SK-N-MC (cell line): ENCODE data around the gene ITGAE.

Experiments
- DNase-seq: peaks from one replicate; pipeline ENCODE4 v3.0.0-alpha.2; 2011; ENCODE audit warnings: low read depth, low spot score
- H3K27ac ChIP-seq: fragments of 200-600 bp; sonication (generic); 2 replicates; pipeline ENCODE4 v1.5.1; 2016; ENCODE audit warnings: mixed run types
- H3K36me3 ChIP-seq: fragments of 200-600 bp; sonication (generic); 2 replicates; pipeline ENCODE4 v1.6.1; 2017; ENCODE audit warnings: antibody characterized with exemption, low read length, mixed read lengths; ENCODE audit not compliant: insufficient read depth
- H3K4me3 ChIP-seq: fragments of 200-600 bp; sonication (generic); 2 replicates; pipeline ENCODE4 v1.5.1; 2016
- H3K9ac ChIP-seq: fragments of 200-600 bp; sonication (generic); 2 replicates; pipeline ENCODE4 v1.8.0; 2017; ENCODE audit warnings: mixed run types, mixed read lengths; ENCODE audit not compliant: insufficient read length
- H3K9me3 ChIP-seq: fragments of 200-600 bp; sonication (generic); 2 replicates; pipeline ENCODE4 v1.6.1; 2017; ENCODE audit warnings: low read depth, mild to moderate bottlenecking, antibody characterized with exemption, low read length, moderate library complexity, mixed read lengths
- EZH2 ChIP-seq: fragments of 200-600 bp; sonication (generic); IDR thresholded peaks from one replicate; pipeline ENCODE4 v1.6.1; 2017; ENCODE audit warnings: antibody characterized with exemption
- FOXP2 ChIP-seq: optimal IDR thresholded peaks from 2 replicates; pipeline ENCODE3; 2011; ENCODE audit warnings: mild to moderate bottlenecking, moderate library complexity; ENCODE audit not compliant: insufficient read depth; ENCODE audit errors: extremely low read length, control extremely low read depth
- POLR2AphosphoS5 ChIP-seq: IDR thresholded peaks from 2 replicates; pipeline ENCODE4 v1.6.1; 2012; ENCODE audit warnings: mild to moderate bottlenecking, low read depth, low read length, borderline replicate concordance

The ITGAE gene

GRCh38 chr17:3693141-3693540, 107.8 kb downstream of the ITGAE start:
- Histone ChIP-seq H3K27ac (no peak overlapping the region), H3K36me3 (no peaks in the 10 kb centered on the region)
- no peak for DNase-seq

GRCh38 chr17:3692346-3692745, 108.6 kb downstream of the ITGAE start:
- Histone ChIP-seq H3K9ac (no peak overlapping the region), H3K4me3 (no peak overlapping the region), H3K9me3 (no peaks in the 10 kb centered on the region), H3K36me3 (no peaks in the 10 kb centered on the region), H3K27ac (no peak overlapping the region)
- TF ChIP-seq FOXP2 = no peak
- TF ChIP-seq EZH2 = no peak
- TF ChIP-seq POLR2AphosphoS5 = no peak
- no peak for DNase-seq

More at GRCh38 chr17:3693141-3693540, 107.8 kb downstream of the ITGAE start:
- H3K9ac ChIP-seq = no peak overlapping the region
- H3K9me3 ChIP-seq = no peaks in the 10 kb centered on the region
- H3K4me3 ChIP-seq = no peak overlapping the region
- no peak for TF ChIP-seq FOXP2
- no peak for TF ChIP-seq POLR2AphosphoS5
- no peak for TF ChIP-seq EZH2

- Histone ChIP-seq H3K36me3 (no peaks in the 10 kb centered on the region), H3K9ac (no peak overlapping the region), H3K9me3 (no peaks in the 10 kb centered on the region), H3K4me3 (no peak overlapping the region), H3K27ac (no peak overlapping the region)
- DNase-seq = no peak
- TF ChIP-seq FOXP2 = no peak
These were observed 109.3 kb downstream of the ITGAE start for GRCh38 chr17:3691617-3692067.

- no peak overlapping the region for H3K9ac ChIP-seq
- H3K9me3 ChIP-seq = no peaks in the 10 kb centered on the region
- H3K4me3 ChIP-seq = no peak overlapping the region
- H3K36me3 ChIP-seq = no peaks in the 10 kb centered on the region
- no peak for DNase-seq
- TF ChIP-seq FOXP2 = no peak
- H3K27ac ChIP-seq = no peak overlapping the region
These were observed 110.8 kb downstream of the ITGAE start for GRCh38 chr17:3690094-3690715.

GRCh38 chr17:3689262-3690093, 111.5 kb downstream of the ITGAE start:
- Histone ChIP-seq H3K9ac (no peak overlapping the region), H3K9me3 (no peaks in the 10 kb centered on the region), H3K27ac (no peak overlapping the region), H3K36me3 (no peaks in the 10 kb centered on the region), H3K4me3 (no peak overlapping the region)
- no peak for DNase-seq
- no peak for TF ChIP-seq FOXP2
- no peak for TF ChIP-seq POLR2AphosphoS5
- TF ChIP-seq EZH2 = no peak

GRCh38 chr17:3688852-3689261, 112.1 kb downstream of the ITGAE start:
- no peak overlapping the region for H3K9ac ChIP-seq
- H3K4me3 ChIP-seq = no peak overlapping the region
- TF ChIP-seq EZH2 (no peak), POLR2AphosphoS5 (no peak), FOXP2 (no peak)
- H3K36me3 ChIP-seq = no peaks in the 10 kb centered on the region
- DNase-seq = no peak
- H3K27ac ChIP-seq = no peak overlapping the region
- H3K9me3 ChIP-seq = no peaks in the 10 kb centered on the region

- Histone ChIP-seq H3K4me3 (peak overlapping the region; percentile 65), H3K9ac (peak overlapping the region; percentile 57), H3K9me3 (no peaks in the 10 kb centered on the region), H3K36me3 (no peaks in the 10 kb centered on the region), H3K27ac (peak overlapping the region; percentile 78)
- no peak for DNase-seq
- TF ChIP-seq EZH2 = no peak
- TF ChIP-seq POLR2AphosphoS5 = no peak
- no peak for TF ChIP-seq FOXP2
These were observed 112.9 kb downstream of the ITGAE start for GRCh38 chr17:3688027-3688553.

- DNase-seq = no peak
- H3K9me3 ChIP-seq = no peaks in the 10 kb centered on the region
- H3K9ac ChIP-seq = no peak overlapping the region
- peak overlapping the region; percentile 57 for H3K27ac ChIP-seq
- TF ChIP-seq POLR2AphosphoS5 (no peak), FOXP2 (no peak), EZH2 (no peak)
- H3K4me3 ChIP-seq = no peak overlapping the region
- no peaks in the 10 kb centered on the region for H3K36me3 ChIP-seq
These were observed 115.8 kb downstream of the ITGAE start for GRCh38 chr17:3685174-3685573.
